ENCODE results near the gene OSMR.

DNA sequence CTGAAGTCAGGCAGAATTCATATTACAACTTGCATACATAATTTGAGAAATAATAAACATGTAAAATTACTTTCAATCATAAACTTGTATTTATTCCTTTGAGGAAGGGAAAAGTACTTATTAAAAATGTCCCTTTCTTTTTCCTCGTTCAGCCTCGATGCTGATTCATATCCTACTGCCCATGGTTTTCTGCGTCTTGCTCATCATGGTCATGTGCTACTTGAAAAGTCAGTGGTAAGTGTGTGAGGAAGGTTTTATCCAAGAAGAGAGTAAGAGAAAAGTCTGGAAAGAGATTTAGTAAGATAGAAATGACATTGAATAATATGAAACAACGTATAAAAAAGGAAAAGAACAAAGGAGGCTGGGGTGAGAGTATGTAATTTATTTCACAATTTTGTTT is 85.9 kb downstream of the OSMR start:
- TF ChIP-seq, protein P1, sequence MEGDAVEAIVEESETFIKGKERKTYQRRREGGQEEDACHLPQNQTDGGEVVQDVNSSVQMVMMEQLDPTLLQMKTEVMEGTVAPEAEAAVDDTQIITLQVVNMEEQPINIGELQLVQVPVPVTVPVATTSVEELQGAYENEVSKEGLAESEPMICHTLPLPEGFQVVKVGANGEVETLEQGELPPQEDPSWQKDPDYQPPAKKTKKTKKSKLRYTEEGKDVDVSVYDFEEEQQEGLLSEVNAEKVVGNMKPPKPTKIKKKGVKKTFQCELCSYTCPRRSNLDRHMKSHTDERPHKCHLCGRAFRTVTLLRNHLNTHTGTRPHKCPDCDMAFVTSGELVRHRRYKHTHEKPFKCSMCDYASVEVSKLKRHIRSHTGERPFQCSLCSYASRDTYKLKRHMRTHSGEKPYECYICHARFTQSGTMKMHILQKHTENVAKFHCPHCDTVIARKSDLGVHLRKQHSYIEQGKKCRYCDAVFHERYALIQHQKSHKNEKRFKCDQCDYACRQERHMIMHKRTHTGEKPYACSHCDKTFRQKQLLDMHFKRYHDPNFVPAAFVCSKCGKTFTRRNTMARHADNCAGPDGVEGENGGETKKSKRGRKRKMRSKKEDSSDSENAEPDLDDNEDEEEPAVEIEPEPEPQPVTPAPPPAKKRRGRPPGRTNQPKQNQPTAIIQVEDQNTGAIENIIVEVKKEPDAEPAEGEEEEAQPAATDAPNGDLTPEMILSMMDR (IDR thresholded peaks at IDR 0.05): no peak
- TF ChIP-seq POLR2A (IDR thresholded peaks at IDR 0.05): no peak

Measured in testis (tissue), 2 donors.